Activated CD4-positive, alpha-beta T cell treated with anti-CD3 and anti-CD28 coated beads for 4 hours (primary cell): ENCODE measurements around the gene DPP10.
"Not testable (repeated sequence)": the region's sequence is repeated elsewhere in the genome, so short reads cannot be mapped to it uniquely, and the experiment has no call there.

ENCODE experiments used
- DNase-seq, 2 donors: peaks; one replicate each; pipeline ENCODE4 v3.0.0-alpha.2; 2020

DPP10 gene

DNA sequence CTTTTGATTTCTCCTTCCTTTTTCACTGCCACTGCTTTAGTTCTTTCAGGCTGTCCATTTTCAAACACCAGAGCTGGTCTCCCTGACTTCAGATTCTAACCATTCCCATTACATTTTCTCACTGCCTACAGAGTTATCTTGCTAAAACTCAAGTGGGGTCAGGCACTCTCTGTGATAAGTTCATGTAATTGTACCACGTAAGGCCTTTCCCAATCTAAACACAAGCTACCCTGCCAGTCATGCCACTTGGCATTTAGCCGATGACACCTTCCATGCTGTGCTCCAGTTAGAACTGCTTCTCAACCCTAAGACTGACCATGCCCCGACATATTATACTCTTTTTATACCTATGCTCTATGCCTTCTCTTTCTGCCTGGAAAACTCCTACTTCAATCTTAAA is 592.4 kb downstream of the DPP10 start:
- no peak for DNase-seq

DNA sequence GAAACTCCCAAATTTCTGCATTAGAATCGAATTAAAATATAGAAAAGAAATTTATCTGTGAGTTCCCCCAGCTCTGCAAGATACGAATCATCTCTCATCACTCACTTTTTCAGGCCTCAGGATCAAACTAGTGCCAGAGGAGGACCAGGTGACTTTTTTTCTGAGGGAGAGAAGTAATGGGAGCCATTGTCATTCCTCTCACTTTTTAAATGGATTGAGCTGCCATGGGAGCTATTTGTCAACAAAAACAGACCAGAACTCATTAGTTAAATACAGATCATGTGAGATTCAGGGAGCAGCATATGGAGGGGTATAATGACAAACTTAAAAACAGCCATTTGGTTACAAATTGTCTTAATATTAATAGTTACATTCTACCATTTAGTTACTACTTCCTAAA is 594.4 kb downstream of the DPP10 start:
- DNase-seq = no peak

- DNase-seq = no peak
Observed at GRCh38 chr2:115057473-115057872, 615.0 kb downstream of the DPP10 start.

DNA sequence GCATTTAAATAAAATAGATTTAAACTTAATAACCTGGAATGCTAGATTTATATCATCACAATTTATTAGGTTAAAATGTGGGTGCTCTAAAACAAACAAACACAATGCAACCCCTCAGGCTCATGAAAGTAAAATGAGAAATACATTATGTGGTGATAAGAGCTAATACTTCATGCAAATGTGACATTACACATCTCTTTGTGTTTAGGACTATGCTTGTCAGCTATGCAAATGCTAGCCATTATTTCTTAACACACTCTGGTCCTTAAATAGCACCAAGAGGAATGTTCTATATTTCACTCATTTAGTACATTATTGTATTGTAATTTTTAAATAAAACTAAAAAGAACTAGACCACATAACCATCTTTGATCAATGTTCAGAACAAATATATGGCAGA is 627.6 kb downstream of the DPP10 start:
- DNase-seq = no peak

DNA sequence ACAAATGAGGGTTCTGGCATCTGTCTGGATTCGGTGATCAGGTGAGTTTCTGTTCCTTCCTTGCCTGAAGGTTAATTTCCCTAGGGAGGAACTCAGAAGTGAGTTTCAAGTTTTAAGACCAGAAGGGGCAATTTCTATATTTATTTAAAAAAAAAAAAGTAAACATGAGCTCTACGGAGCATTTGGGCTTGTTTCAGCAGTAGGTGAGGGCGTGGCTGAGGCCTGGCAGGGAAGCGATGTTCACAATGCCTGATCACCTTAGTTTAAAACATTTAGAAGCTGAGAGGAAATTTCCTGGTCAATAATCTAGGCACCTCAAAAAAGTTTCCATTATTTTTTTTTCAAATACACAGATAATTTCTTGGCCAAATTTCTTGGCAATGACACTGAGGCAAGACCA is 629.1 kb downstream of the DPP10 start:
- no peak for DNase-seq

DNA sequence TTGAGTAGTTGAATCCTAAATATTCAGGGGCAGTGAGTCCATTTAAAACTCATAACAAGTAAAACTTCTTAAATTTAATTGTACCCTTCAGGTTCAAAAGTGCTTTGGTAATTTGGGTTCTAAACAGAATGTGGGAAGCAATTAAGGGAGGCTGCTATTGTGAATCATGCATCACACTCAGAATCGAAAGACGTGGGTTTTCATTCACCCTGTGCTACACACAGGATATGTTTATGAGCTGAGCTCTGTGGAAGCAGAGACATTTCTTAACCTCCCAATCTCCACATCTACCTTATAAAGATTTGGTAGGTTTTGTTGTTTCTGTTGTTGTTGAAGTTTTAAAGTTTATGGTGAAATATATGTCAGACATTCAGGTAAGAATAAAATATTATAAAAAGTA is 633.4 kb downstream of the DPP10 start:
- DNase-seq = no peak

DNA sequence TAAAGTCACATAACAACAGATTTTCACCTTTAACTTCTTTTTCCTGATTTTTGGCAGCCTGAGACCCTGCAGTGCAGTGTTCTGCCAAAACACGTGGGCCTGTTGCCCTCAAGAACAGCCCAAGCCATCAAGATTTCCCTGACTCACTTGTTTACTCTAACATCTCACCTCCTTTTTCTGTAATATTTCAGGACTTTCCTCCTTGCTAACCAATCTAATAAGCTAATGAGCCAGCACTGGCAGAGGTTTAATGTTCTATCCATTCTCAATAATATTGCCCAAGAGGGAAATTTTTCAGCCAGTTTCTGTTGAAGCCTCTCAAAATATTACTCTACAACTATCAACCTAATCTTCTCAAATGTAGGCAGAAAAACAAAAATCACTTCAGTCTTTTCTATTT is 635.2 kb downstream of the DPP10 start:
- DNase-seq = no peak

- no peak for DNase-seq
Observed at GRCh38 chr2:115083225-115083624, 640.8 kb downstream of the DPP10 start.

DNA sequence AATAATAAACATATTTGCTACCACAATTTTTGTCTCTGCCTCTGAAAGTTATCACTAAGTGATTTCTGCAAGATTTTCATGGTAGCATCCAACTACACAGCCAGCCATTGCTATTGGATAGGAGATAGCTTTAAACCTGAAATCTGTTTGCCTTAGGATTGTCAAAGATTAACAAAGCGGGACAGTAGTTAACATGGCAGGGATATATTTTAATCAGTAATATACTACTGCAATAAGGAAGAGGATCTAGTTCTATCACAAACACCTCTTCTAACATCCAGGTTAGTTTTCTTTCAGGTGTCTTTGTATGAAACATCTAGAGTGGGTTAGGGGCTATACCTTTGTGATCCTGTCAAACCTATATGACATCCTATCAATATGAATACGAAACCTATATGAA is 641.3 kb downstream of the DPP10 start:
- no peak for DNase-seq

DNA sequence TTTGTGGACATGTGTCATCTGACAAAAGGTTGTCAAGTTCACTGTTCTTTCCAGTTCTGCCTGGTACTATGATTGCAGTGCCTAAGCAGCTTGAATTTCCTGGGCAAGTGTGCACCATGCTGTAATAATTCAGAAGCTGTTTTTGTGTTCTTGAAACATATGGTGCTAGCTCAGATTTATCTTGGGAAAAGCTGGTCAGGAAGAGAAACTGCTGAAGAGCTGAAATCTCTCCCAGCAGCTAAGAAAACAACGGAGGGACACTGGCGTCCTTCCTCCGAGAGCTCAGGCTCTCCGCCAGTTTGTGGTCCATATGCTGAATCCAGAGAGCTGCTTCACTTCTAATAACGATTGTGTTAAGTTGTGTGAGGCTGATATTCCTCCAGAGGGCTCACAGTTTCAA is 642.0 kb downstream of the DPP10 start:
- no peak for DNase-seq

DNA sequence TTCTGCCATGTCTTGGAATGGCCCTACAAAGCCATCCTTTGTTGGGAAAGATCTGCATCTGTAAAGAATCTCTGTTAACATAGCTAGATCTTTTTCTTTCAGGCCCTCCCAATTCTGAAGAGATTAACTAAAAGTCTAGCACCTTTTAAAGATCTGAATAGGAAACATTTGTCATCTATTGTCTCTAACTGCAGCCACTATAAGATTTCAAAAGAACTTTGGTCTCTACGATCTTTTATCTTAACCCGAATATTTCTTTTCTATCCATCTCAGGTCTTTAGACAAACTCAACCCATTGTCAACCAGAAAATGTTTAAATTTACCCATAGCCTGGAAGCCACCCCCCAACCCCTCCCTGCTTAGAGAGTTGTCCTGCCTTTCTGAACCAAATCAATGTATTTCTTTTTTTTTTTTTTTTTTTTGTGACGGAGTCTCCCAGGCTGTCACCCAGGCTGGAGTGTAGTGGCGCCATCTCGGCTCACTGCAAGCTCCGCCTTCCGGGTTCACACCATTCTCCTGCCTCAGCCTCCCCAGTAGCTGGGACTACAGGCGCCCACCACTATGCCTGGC is 643.7 kb downstream of the DPP10 start:
- not testable (repeated sequence) for DNase-seq

DNA sequence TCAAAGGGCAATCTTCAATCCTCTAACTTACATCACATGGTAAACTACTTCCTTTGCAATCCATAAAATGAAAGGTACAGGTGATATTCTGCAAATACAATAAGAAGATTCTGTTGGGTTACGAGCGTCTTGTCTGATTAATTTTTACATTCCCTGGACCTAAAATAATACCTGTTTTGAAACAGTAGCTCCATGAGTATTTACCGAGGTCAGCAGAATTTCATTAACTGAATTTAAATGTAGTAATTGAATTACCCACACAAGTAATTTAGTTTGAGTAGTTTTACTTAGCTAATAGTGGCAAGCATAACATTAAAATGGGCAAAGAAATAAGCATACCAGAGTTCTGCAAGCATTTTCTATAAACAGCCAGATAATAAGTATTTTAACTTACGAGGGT is 652.0 kb downstream of the DPP10 start:
- DNase-seq = no peak

DNA sequence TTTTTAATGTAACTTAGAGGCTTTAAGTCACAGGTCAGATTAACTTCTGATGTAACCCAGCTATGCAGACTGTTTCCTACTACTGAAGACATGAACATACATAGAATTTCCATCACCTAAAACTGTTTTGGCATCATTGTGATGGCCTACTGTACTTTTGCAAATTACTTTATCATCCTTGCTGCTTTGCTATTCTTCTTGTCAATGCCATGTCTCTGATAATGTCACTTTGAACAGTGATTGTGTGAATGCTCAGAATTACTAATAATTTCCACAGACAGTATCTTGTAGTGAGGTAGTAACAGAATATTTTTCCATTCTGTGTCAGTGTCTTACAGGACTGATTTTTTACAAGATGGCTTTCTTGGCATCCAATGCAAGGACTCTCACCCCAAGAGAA is 663.5 kb downstream of the DPP10 start:
- no peak for DNase-seq

GRCh38 chr2:115115135-115115534 is 672.7 kb downstream of the DPP10 start:
- DNase-seq = no peak

- DNase-seq = no peak
Observed at GRCh38 chr2:115118306-115118705, 675.9 kb downstream of the DPP10 start.

DNA sequence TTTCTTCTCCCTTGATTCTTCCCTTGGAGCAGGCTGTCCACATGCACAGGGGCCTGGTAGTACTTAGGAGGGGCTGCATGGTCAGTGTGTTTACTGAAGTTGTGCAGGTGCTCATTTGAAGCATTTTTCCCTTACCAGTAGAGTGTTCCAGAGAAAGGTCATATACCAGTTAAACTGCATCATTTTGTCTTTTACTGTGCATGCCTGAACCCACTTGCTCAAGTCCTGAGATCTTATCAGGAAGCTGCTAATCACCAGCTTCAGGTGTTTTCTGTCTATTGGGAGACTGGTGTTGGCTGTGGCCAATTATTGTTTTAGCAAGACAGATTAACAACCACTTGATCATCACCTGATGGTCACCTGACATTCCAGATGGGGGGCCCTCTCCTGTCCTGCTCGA is 676.6 kb downstream of the DPP10 start:
- no peak for DNase-seq

DNA sequence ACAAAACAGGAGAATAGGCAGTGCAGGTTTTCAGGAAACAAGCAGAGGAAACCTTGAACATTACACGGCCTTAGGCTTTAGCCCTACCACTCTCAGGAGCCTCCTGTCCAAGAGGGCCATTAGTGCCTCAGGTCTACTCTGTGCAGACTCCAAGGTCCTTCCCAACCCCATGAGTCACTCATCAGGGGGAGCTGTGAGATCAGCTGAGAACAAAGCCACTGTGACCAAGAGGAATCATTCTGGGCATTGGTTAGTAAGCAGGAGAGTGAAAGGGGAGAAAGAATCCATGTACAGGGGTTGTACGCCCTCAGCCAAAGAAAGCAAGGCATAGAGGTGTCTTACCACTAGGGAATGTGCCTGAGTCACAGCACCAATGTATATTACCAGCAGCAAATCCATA is 680.3 kb downstream of the DPP10 start:
- no peak for DNase-seq

GRCh38 chr2:115124817-115125216 is 682.4 kb downstream of the DPP10 start:
- DNase-seq = no peak

DNA sequence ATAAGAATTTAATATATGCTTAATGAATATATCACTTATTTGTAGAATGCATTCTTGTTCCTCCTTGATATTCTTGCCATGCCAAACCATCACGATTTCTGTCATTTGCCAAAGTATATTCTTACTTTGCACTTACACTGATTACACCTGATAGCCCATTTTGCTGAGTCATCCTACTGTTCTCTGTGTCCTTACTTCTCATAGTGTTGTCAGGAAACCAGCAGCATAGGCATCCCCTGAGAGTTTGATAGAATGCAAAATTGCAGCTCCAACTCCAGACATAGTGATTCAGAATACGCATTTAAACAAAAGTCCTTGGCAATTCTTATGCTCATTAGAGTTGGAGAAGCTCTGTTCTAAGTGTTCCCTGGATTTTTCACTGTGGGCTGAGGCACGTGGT is 687.1 kb downstream of the DPP10 start:
- DNase-seq = no peak

DNA sequence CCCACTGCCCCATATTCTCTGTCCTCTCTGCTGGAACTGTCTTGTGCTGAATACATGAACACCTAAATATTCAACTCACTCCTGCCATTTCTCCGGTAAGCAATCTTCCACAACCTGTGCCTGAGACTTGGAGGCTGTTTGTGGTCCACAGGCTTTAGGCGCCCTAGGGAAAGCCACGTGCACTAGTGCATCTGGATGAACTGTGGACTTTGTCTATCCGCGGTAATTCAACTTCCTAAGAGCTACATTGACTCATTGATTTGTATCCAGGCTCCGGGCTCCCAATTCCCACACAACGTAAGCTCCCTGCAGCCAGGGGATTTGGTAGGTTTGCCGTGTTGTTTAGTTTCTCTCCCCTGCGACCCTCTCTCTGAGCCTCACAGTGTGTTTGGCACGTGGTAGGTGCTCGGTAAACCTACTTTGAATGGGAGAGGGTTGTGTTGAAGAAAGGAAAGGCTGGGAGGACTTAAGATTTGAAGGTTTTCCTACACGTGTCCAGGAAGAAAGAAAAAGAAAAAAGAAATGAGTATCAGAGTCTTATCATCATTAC is 718.2 kb downstream of the DPP10 start:
- DNase-seq = no peak

GRCh38 chr2:115161081-115161770 is 718.8 kb downstream of the DPP10 start:
- DNase-seq = no peak

GRCh38 chr2:115161771-115162493 is 719.5 kb downstream of the DPP10 start:
- DNase-seq = no peak

DNA sequence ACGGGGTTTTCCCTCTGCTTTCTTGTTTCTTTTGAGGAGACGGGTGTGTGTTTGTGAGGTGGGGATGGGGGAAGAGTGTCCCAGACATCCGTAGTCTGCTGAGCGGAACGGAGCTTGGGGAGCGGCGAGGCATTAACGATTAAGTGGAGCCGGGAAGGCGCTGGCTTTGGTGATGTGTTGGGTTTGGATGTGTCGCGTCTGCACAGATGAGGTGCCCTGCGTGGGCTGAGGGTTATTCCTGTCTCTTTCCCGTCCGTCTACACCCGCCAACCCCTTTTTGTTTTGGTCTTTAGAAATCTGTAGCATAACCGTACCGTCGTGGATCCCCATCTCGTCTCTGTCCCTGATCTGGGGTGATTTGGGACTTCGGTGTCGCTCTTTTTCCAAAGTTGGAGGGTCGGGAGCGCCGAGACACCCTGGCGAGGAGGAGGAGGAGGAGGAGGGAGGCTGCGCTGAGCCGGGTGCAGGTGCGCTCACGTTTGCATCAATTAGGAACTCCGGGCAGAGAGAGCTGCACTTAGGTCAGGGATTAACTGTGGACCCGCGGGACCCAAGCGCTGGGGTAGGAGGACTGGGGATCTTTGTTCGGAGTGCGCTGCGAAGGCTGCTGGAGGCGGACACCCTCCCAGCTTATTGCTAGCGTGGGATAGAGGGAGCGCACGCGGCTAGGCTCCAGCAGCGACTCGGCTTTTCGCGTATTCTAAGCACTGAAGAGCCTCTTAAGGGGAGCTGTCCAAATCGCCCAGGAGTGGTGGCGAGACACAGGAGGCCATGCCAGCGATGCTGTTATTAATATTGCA is 720.3 kb downstream of the DPP10 start:
- DNase-seq = no peak
